NCI-H2081 (cell line): ENCODE results near the gene RAB1B.
"Not testable (repeated sequence)": the region's sequence is repeated elsewhere in the genome, so short reads cannot be mapped to it uniquely, and the experiment has no call there.

Experiments
- DNase-seq, 2 experiments: peaks; one replicate each; lab custom pipeline; 2025; lab: John Stamatoyannopoulos, UW

RAB1B gene

GRCh38 chr11:66239998-66240780, 28.2 kb upstream of the RAB1B start:
- no peak for DNase-seq

DNA sequence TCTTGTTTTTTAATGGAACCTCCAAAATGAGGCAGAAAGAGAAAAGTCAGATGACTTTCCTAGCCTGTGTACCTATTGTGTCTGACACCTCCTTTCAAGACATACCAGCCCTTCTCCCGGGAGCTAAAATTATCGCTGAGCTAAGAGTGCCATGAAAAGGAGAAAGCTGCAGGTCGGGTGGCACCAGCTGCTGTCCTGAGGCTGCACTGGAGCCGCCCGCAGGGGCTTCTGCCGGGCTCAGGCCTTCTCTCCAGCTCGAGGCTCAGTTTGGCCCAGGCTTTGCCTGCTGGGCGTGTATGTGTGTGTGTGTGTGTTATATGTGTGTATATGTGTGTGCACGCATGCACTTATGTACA, 27.7 kb upstream of the RAB1B start:
- DNase-seq, result no peak

- peak in 1 of 2 experiments; percentile 21 for DNase-seq
These were observed 26.2 kb upstream of the RAB1B start for GRCh38 chr11:66242095-66242765.

GRCh38 chr11:66243782-66244535, 24.5 kb upstream of the RAB1B start:
- DNase-seq, result no peak

- no peak for DNase-seq
These were observed 21.1 kb upstream of the RAB1B start for GRCh38 chr11:66247295-66247694.

GRCh38 chr11:66247801-66248200, 20.6 kb upstream of the RAB1B start:
- no peak for DNase-seq

GRCh38 chr11:66248903-66249302, 19.5 kb upstream of the RAB1B start:
- DNase-seq, result no peak

DNA sequence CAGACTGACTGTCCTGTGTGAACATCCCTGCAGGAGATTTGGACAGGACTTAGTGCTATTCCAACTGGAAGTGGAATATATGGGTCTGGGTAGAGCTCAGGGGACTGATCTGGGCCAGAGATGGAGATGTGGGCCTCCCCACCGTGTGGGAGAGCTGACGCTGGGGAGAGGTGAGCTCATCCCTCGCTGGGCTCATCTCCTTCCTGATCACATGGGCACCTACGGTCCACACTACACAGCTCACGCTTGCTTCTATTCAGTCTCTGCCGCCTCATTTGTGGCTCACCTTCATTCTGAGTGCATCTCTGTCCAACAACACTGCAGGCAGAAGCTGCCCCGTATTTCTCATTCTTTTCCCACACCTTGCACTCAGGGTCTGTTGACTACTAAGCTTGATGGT, 16.6 kb upstream of the RAB1B start:
- no peak for DNase-seq

- not testable (repeated sequence) for DNase-seq
These were observed 15.4 kb upstream of the RAB1B start for GRCh38 chr11:66253081-66253480.

DNA sequence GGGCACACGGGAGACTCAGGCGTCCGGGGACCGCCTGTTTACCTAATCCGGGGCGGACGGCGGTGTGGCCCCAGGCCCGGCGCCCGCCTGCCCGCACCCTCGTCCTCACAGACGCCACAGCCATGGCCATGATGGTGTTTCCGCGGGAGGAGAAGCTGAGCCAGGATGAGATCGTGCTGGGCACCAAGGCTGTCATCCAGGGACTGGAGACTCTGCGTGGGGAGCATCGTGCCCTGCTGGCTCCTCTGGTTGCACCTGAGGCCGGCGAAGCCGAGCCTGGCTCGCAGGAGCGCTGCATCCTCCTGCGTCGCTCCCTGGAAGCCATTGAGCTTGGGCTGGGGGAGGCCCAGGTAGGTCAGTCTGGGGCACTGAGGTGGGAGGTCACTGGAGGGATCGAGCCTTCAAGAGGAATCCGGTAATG, 10.0 kb upstream of the RAB1B start:
- DNase-seq, result no peak

GRCh38 chr11:66259225-66259624, 9.2 kb upstream of the RAB1B start:
- DNase-seq, result no peak

DNA sequence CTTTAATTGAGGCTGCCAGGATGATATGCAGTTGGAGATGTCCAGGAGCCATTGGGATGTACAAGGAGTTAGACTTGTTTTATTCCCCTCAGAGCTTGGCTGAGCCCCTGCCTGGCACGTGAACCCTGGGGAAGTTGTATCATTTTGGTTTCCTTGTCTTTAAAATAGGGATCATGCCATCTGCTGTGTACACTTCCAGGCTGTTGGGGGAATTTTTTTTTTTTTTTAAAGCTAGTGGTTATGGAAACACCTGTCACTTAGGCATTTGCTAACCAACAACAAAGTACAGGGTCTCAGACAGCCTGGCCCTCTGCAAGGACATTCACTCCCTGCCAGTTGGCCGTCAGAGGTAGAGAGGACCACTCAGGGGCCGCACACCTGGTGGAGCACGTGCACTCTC, 8.5 kb upstream of the RAB1B start:
- DNase-seq, result no peak

DNA sequence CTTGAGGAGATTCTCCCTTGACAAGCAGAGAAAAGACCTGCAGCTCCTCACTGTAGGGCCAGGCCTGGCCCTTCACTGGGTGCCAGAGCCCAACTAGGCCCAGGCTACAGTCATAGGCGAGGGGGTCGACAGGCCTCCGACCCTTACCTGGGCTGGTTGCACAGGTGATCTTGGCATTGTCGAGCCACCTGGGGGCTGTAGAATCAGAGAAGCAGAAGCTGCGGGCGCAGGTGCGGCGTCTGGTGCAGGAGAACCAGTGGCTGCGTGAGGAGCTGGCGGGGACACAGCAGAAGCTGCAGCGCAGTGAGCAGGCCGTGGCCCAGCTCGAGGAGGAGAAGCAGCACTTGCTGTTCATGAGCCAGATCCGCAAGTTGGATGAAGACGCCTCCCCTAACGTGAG, 6.9 kb upstream of the RAB1B start:
- no peak for DNase-seq

GRCh38 chr11:66262191-66262590, 6.2 kb upstream of the RAB1B start:
- no peak for DNase-seq

DNA sequence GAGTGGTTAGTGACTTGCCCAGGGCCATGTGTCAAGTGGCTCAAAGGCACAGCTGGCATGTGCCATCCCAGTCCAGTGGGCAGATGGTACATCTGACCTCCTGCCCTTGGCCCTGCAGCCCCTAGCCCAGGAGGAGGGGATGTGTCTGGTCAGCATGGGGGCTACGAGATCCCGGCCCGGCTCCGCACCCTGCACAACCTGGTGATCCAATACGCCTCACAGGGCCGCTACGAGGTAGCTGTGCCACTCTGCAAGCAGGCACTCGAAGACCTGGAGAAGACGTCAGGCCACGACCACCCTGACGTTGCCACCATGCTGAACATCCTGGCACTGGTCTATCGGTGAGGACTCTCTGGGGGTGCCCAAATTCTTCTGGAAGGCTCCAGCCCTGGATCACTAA, 5.7 kb upstream of the RAB1B start:
- no peak for DNase-seq

DNA sequence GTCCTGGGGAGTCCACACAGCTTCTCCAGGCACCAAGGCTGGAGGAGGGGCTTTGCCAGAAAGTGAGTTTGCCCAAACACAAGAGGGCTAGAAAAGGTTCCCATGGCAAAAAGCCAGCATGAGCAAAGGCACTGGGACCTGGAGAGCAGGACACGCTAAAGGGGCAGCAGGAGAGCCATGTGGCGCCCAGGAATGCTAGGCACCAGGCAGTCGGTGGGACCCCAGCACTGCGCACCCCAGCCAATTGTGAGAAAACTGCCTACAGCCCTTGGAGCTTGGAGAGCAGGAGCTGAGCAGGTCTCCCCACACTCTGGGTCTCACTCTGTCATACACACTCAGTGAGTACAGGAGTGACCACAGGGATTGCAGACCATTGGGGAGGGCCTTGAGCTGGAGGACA, 5.2 kb upstream of the RAB1B start:
- DNase-seq, result no peak

DNA sequence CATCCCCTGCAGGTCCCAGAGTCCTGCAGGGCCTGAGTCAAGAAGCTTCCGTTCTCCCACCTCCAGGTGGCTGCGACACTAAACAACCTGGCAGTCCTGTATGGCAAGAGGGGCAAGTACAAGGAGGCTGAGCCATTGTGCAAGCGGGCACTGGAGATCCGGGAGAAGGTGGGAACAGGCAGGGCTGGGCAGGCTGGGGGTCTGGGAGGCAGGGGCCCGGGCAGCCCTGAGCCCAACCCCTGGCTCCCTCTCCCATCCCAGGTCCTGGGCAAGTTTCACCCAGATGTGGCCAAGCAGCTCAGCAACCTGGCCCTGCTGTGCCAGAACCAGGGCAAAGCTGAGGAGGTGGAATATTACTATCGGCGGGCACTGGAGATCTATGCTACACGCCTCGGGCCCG, 4.7 kb upstream of the RAB1B start:
- DNase-seq, result no peak

- no peak for DNase-seq
These were observed 4.1 kb upstream of the RAB1B start for GRCh38 chr11:66264383-66264782.

GRCh38 chr11:66264914-66265313, 3.5 kb upstream of the RAB1B start:
- peak in 1 of 2 experiments; percentile 3 for DNase-seq

GRCh38 chr11:66265531-66266377, 2.7 kb upstream of the RAB1B start:
- DNase-seq, result no peak

- no peak for DNase-seq
These were observed 1.9 kb upstream of the RAB1B start for GRCh38 chr11:66266378-66267038.

- DNase-seq, result no peak
These were observed 1.4 kb upstream of the RAB1B start for GRCh38 chr11:66267039-66267378.
